SK-N-SH (cell line): ENCODE results near the gene HRH2. TPM values are rescaled to one million over a fixed set of nuclear protein-coding genes. Genes with fewer than 3 reads are reported as not detected.

ENCODE experiments used
- CTCF ChIA-PET: fragments of 300-600, 350-600 bp; formaldehyde crosslinking; extraction: SDS; loops from one replicate; lab custom pipeline; 2021; lab: Yijun Ruan, JAX
- POLR2A ChIA-PET: fragments of 350-600 bp; sonication (Branson Sonifier 250); formaldehyde crosslinking; extraction: SDS; loops from one replicate; lab custom pipeline; 2020; ENCODE audit warnings: antibody characterized with exemption, inconsistent platforms; lab: Yijun Ruan, JAX
- DNase-seq: peaks from one replicate; pipeline ENCODE4 v3.0.0; 2012
- H2AFZ ChIP-seq: fragments of 200-600 bp; sonication (generic); 2 replicates; pipeline ENCODE4 v1.8.1; 2016; ENCODE audit warnings: antibody characterized with exemption, mild to moderate bottlenecking, low read depth
- H3F3A ChIP-seq: fragments of 200-600 bp; sonication (generic); replicated peaks from 2 replicates; pipeline ENCODE3; 2016; ENCODE audit warnings: antibody characterized with exemption, mild to moderate bottlenecking; ENCODE audit not compliant: insufficient read depth
- H3K27ac ChIP-seq, 2 experiments: fragments of 200-500 bp in 1 of 2; fragments of 200-600 bp in 1 of 2; sonication (Bioruptor generic) in 1 of 2; sonication (generic), shearing (Covaris generic) in 1 of 2; 2 replicates each; pipeline versions ENCODE4 v1.5.1 to v1.6.1; 2014 to 2016; ENCODE audit warnings: low read depth in 2 of 2, inconsistent platforms in 1 of 2, low read length in 1 of 2, mild to moderate bottlenecking in 1 of 2, mixed read lengths in 1 of 2
- H3K27me3 ChIP-seq: fragments of 200-600 bp; sonication (generic), shearing (Covaris generic); 2 replicates; pipeline ENCODE4 v1.6.1; 2016; ENCODE audit warnings: mixed run types; ENCODE audit not compliant: insufficient read depth
- H3K36me3 ChIP-seq, 2 experiments: fragments of 200-500 bp in 1 of 2; fragments of 200-600 bp in 1 of 2; sonication (Bioruptor generic) in 1 of 2; sonication (generic) in 1 of 2; replicated peaks in 1 of 2; 2 replicates each; pipeline versions ENCODE3 to v1.5.1; 2014 to 2016; ENCODE audit warnings: low read length in 1 of 2, mild to moderate bottlenecking in 1 of 2; ENCODE audit not compliant: insufficient read depth in 2 of 2, control insufficient read depth in 1 of 2
- H3K4me1 ChIP-seq, 2 experiments: fragments of 200-500 bp in 1 of 2; fragments of 200-600 bp in 1 of 2; sonication (Bioruptor generic) in 1 of 2; sonication (generic), shearing (Covaris generic) in 1 of 2; 2 replicates each; pipeline versions ENCODE4 v1.5.1 to v1.6.1; 2014 to 2016; ENCODE audit warnings: low read depth in 1 of 2, low read length in 1 of 2, mixed run types in 1 of 2; ENCODE audit not compliant: insufficient read depth in 2 of 2, control insufficient read depth in 1 of 2
- H3K4me2 ChIP-seq: fragments of 200-600 bp; sonication (generic), shearing (Covaris generic); 2 replicates; pipeline ENCODE4 v1.6.1; 2017; ENCODE audit warnings: mixed run types
- H3K4me3 ChIP-seq, 2 experiments: fragments of 200-500 bp in 1 of 2; fragments of 200-600 bp in 1 of 2; sonication (Bioruptor generic) in 1 of 2; sonication (generic), shearing (Covaris generic) in 1 of 2; 2 replicates each; pipeline versions ENCODE4 v1.5.1 to v1.8.1; 2014 to 2016; ENCODE audit warnings: low read depth in 2 of 2, inconsistent platforms in 1 of 2, low read length in 1 of 2, mild to moderate bottlenecking in 1 of 2, mixed read lengths in 1 of 2, moderate library complexity in 1 of 2
- H3K79me2 ChIP-seq: fragments of 200-600 bp; sonication (generic); 2 replicates; pipeline ENCODE4 v1.8.1; 2017; ENCODE audit warnings: mild to moderate bottlenecking; ENCODE audit not compliant: insufficient read depth
- H3K9ac ChIP-seq: fragments of 200-600 bp; sonication (generic); 2 replicates; pipeline ENCODE4 v1.6.1; 2017; ENCODE audit warnings: mixed run types
- H3K9me2 ChIP-seq: fragments of 200-600 bp; sonication (generic); 2 replicates; pipeline ENCODE4 v1.6.1; 2017; ENCODE audit warnings: mixed run types
- H3K9me3 ChIP-seq: fragments of 200-600 bp; sonication (generic); 2 replicates; pipeline ENCODE4 v1.6.1; 2017; ENCODE audit warnings: mixed run types, mild to moderate bottlenecking, moderate library complexity
- H4K20me1 ChIP-seq: fragments of 200-600 bp; sonication (generic); 2 replicates; pipeline ENCODE4 v1.6.1; 2017; ENCODE audit warnings: mild to moderate bottlenecking, mixed run types; ENCODE audit not compliant: insufficient read depth
- FOSL2 ChIP-seq: IDR thresholded peaks from 2 replicates; pipeline ENCODE4 v1.4.0; 2012; ENCODE audit warnings: low read depth, mild to moderate bottlenecking, moderate library complexity, borderline replicate concordance
- FOXJ3 ChIP-seq: sonication (generic); formaldehyde crosslinking; IDR thresholded peaks from 2 replicates; pipeline ENCODE4 v1.5.1; 2020; ENCODE audit warnings: mild to moderate bottlenecking, missing genetic modification reagents
- FOXM1 ChIP-seq: IDR thresholded peaks from 2 replicates; pipeline ENCODE4 v1.4.0; 2012; ENCODE audit warnings: low read depth, mild to moderate bottlenecking
- GABPA ChIP-seq: IDR thresholded peaks from 2 replicates; pipeline ENCODE4 v1.4.0; 2012; ENCODE audit warnings: low read depth, mild to moderate bottlenecking
- GATA2 ChIP-seq: sonication (generic); formaldehyde crosslinking; IDR thresholded peaks from 2 replicates; pipeline ENCODE4 v1.5.0; 2020; ENCODE audit warnings: mild to moderate bottlenecking, missing genetic modification reagents
- MAX ChIP-seq: IDR thresholded peaks from 2 replicates; pipeline ENCODE4 v1.4.0; 2012; ENCODE audit warnings: low read depth
- MEF2A ChIP-seq: IDR thresholded peaks from 2 replicates; pipeline ENCODE4 v1.4.0; 2012; ENCODE audit warnings: low read depth, borderline replicate concordance
- MXI1 ChIP-seq: IDR thresholded peaks from 2 replicates; pipeline ENCODE4 v1.6.1; 2012; ENCODE audit warnings: mild to moderate bottlenecking, low read depth, low read length, improper control_type of control experiment
- NFIC ChIP-seq: IDR thresholded peaks from 2 replicates; pipeline ENCODE4 v1.4.0; 2012; ENCODE audit warnings: borderline replicate concordance
- REST ChIP-seq: IDR thresholded peaks from 2 replicates; pipeline ENCODE4 v1.6.1; 2012; ENCODE audit warnings: mild to moderate bottlenecking, low read depth, low read length, moderate library complexity
- RXRA ChIP-seq: IDR thresholded peaks from 2 replicates; pipeline ENCODE4 v1.4.0; 2012; ENCODE audit warnings: low read depth, mild to moderate bottlenecking, borderline replicate concordance
- SMC3 ChIP-seq: IDR thresholded peaks from 2 replicates; pipeline ENCODE4 v1.6.1; 2012; ENCODE audit warnings: low read depth, low read length, improper control_type of control experiment
- TAF1 ChIP-seq: IDR thresholded peaks from 2 replicates; pipeline ENCODE4 v1.6.1; 2012; ENCODE audit warnings: low read depth, mild to moderate bottlenecking, low read length, moderate library complexity, borderline replicate concordance
- TCF12 ChIP-seq: IDR thresholded peaks from 2 replicates; pipeline ENCODE4 v1.4.0; 2012
- TEAD4 ChIP-seq: IDR thresholded peaks from 2 replicates; pipeline ENCODE4 v1.4.0; 2012; ENCODE audit warnings: mild to moderate bottlenecking, borderline replicate concordance; ENCODE audit not compliant: insufficient read depth
- USF1 ChIP-seq: IDR thresholded peaks from 2 replicates; pipeline ENCODE4 v1.4.0; 2012; ENCODE audit warnings: low read depth, borderline replicate concordance
- whole genome bisulfite sequencing: methylation state at CpG from one replicate; pipeline ENCODE4 v1.1.6; 2017; ENCODE audit warnings: low lambda C conversion rate; 5-methylcytosine and 5-hydroxymethylcytosine counted together
- polyA plus RNA-seq, 3 experiments: library from polyadenylated mRNA; depleted of rRNA; stranded (reverse); fragments of >200 nt; gene quantifications; 2 replicates each; pipeline ENCODE4 v1.2.3, GENCODE V29; 2012

The HRH2 gene
- polyA plus RNA-seq, 1 of the 3 experiments (the other 2 are of a cell fraction), result 0.08 TPM

GRCh38 chr5:175629261-175629660, 28.6 kb upstream of the HRH2 start (continued):
- TF ChIP-seq MXI1 (no peak), FOXM1 (no peak), GATA2 (CRISPR knock-in tag) (no peak), NFIC (no peak), TCF12 (no peak), REST (no peak), RXRA (no peak)

- DNase-seq, result no peak
- Histone ChIP-seq H3F3A (no peaks in the 10 kb centered on the region), H3K36me3 (no peaks in the 10 kb centered on the region), H3K9me2 (no peaks in the 10 kb centered on the region), H4K20me1 (no peaks in the 10 kb centered on the region), H3K9me3 (no peaks in the 10 kb centered on the region), H3K79me2 (no peaks in the 10 kb centered on the region), H3K4me2 (no peak overlapping the region), H3K4me1 (no peaks in the 10 kb centered on the region), H3K27ac (no peak overlapping the region), H3K9ac (no peak overlapping the region)
- TF ChIP-seq TCF12 (no peak), GABPA (no peak), MEF2A (no peak), MAX (no peak), MXI1 (no peak), TEAD4 (no peak), TAF1 (no peak), SMC3 (no peak), FOSL2 (no peak), USF1 (no peak), FOXJ3 (CRISPR knock-in tag) (no peak), REST (no peak), NFIC (no peak)
- TF ChIP-seq, all 33 proteins: peak for 0
- CTCF ChIA-PET, result no interaction called here
- POLR2A ChIA-PET, result no interaction called here
- WGBS, result 0% methylated on average over 1 of the region's 1 CpG
- no peak overlapping the region for H2AFZ ChIP-seq
- H3K4me3 ChIP-seq, result no peak overlapping the region
- no peaks in the 10 kb centered on the region for H3K27me3 ChIP-seq
Observed at GRCh38 chr5:175629793-175630192, 28.1 kb upstream of the HRH2 start.
